Fibroblast of the aortic adventitia (primary cell): ENCODE data around the gene MAP4K4. TPM values are rescaled to one million over a fixed set of nuclear protein-coding genes. Genes with fewer than 3 reads are reported as not detected.

Source experiments
- DNase-seq: peaks from one replicate; pipeline ENCODE4 v3.0.0-alpha.2; 2010; ENCODE audit warnings: low read depth
- H3K4me3 ChIP-seq: 2 replicates; pipeline ENCODE4 v1.5.1; 2011; ENCODE audit warnings: low read depth, mild to moderate bottlenecking, control low read depth, low read length, moderate library complexity
- CTCF ChIP-seq: IDR thresholded peaks from 2 replicates; pipeline ENCODE4 v1.5.1; 2011; ENCODE audit warnings: mild to moderate bottlenecking, low read length, control low read depth, inconsistent platforms; ENCODE audit not compliant: insufficient read depth
- total RNA-seq: library from RNA; depleted of rRNA; stranded (reverse); fragments of >200 nt; gene quantifications from 2 replicates; pipeline ENCODE4 v1.2.3, GENCODE V29; 2012; ENCODE audit warnings: low replicate concordance

The MAP4K4 gene
- total RNA-seq, 1 donor: 208 TPM

- no peak for DNase-seq
- TF ChIP-seq CTCF: no peak
- H3K4me3 ChIP-seq: no peak overlapping the region
Observed at GRCh38 chr2:101863534-101863933, 166.0 kb downstream of the MAP4K4 start.

- no peak overlapping the region for H3K4me3 ChIP-seq
- no peak for DNase-seq
- no peak for TF ChIP-seq CTCF
Observed at GRCh38 chr2:101864426-101864825, 166.9 kb downstream of the MAP4K4 start.

- DNase-seq: no peak
- no peak overlapping the region for H3K4me3 ChIP-seq
- no peak for TF ChIP-seq CTCF
Observed at GRCh38 chr2:101868525-101868924, 171.0 kb downstream of the MAP4K4 start.

GRCh38 chr2:101869527-101869926 lies 172.0 kb downstream of the MAP4K4 start:
- no peak overlapping the region for H3K4me3 ChIP-seq
- DNase-seq: no peak
- no peak for TF ChIP-seq CTCF

- no peak for TF ChIP-seq CTCF
Observed at GRCh38 chr2:101870444-101870843, 172.9 kb downstream of the MAP4K4 start.

GRCh38 chr2:101871480-101871879 lies 174.0 kb downstream of the MAP4K4 start:
- H3K4me3 ChIP-seq: no peak overlapping the region
- no peak for DNase-seq
- TF ChIP-seq CTCF: no peak

More at GRCh38 chr2:101870444-101870843, 172.9 kb downstream of the MAP4K4 start:
- no peak for DNase-seq
- no peak overlapping the region for H3K4me3 ChIP-seq

GRCh38 chr2:101872480-101872879 lies 175.0 kb downstream of the MAP4K4 start:
- H3K4me3 ChIP-seq: no peak overlapping the region
- no peak for TF ChIP-seq CTCF
- no peak for DNase-seq
